ENCODE measurements around the gene LRIG3.

GRCh38 chr12:58957298-58957697 lies 37.0 kb upstream of the LRIG3 start:
- TF ChIP-seq, protein P1, sequence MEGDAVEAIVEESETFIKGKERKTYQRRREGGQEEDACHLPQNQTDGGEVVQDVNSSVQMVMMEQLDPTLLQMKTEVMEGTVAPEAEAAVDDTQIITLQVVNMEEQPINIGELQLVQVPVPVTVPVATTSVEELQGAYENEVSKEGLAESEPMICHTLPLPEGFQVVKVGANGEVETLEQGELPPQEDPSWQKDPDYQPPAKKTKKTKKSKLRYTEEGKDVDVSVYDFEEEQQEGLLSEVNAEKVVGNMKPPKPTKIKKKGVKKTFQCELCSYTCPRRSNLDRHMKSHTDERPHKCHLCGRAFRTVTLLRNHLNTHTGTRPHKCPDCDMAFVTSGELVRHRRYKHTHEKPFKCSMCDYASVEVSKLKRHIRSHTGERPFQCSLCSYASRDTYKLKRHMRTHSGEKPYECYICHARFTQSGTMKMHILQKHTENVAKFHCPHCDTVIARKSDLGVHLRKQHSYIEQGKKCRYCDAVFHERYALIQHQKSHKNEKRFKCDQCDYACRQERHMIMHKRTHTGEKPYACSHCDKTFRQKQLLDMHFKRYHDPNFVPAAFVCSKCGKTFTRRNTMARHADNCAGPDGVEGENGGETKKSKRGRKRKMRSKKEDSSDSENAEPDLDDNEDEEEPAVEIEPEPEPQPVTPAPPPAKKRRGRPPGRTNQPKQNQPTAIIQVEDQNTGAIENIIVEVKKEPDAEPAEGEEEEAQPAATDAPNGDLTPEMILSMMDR (IDR thresholded peaks at IDR 0.05): no peak
- no peak for TF ChIP-seq POLR2A (IDR thresholded peaks at IDR 0.05)
